ENCODE measurements around the gene SLK.

The SLK gene

GRCh38 chr10:103966671-103967447, at the start of gene SLK:
Gene SLK, plus strand, starts transcription at chr10:103967140. Its CDS starts 606 bp downstream, at chr10:103967746.
- peak; percentile 88 to 90 for DNase-seq

GRCh38 chr10:103917302-103918052, 49.5 kb upstream of the SLK start:
- no peak for DNase-seq

GRCh38 chr10:103918053-103918846, 48.7 kb upstream of the SLK start, which contains the start of gene STN1:
Gene STN1, minus strand, starts transcription at chr10:103918184. Its CDS starts 590 bp downstream, at chr10:103917594.
- peak; percentile 94 to 98 for DNase-seq

GRCh38 chr10:103919648-103920025, 47.3 kb upstream of the SLK start:
- no peak for DNase-seq

- no peak for DNase-seq
Measured at GRCh38 chr10:103921248-103921647, 45.7 kb upstream of the SLK start.

GRCh38 chr10:103921750-103922195, 45.2 kb upstream of the SLK start:
- peak; percentile 47 to 61 for DNase-seq

- DNase-seq, result no peak
Measured at GRCh38 chr10:103922659-103923058, 44.3 kb upstream of the SLK start.

GRCh38 chr10:103923502-103923901, 43.4 kb upstream of the SLK start:
- DNase-seq, result no peak

- no peak for DNase-seq
Measured at GRCh38 chr10:103925591-103925990, 41.3 kb upstream of the SLK start.

- no peak for DNase-seq
Measured at GRCh38 chr10:103926722-103927319, 40.1 kb upstream of the SLK start.

- no peak for DNase-seq
Measured at GRCh38 chr10:103928784-103929183, 38.2 kb upstream of the SLK start.

GRCh38 chr10:103929381-103929921, 37.5 kb upstream of the SLK start:
- no peak for DNase-seq

- DNase-seq, result no peak
Measured at GRCh38 chr10:103930449-103930848, 36.5 kb upstream of the SLK start.

- DNase-seq, result no peak
Measured at GRCh38 chr10:103930881-103931280, 36.1 kb upstream of the SLK start.

- no peak for DNase-seq
Measured at GRCh38 chr10:103931603-103932002, 35.3 kb upstream of the SLK start.

- DNase-seq, result no peak
Measured at GRCh38 chr10:103932271-103932670, 34.7 kb upstream of the SLK start.

GRCh38 chr10:103932971-103933370, 34.0 kb upstream of the SLK start:
- no peak for DNase-seq

- DNase-seq, result no peak
Measured at GRCh38 chr10:103933557-103934121, 33.3 kb upstream of the SLK start.

- DNase-seq, result no peak
Measured at GRCh38 chr10:103934308-103934707, 32.6 kb upstream of the SLK start.

- no peak for DNase-seq
Measured at GRCh38 chr10:103936022-103936421, 30.9 kb upstream of the SLK start.

GRCh38 chr10:103939522-103939921, 27.4 kb upstream of the SLK start:
- DNase-seq, result no peak

GRCh38 chr10:103941801-103942200, 25.1 kb upstream of the SLK start:
- no peak for DNase-seq

Measured in activated T-cell treated with anti-CD3 and anti-CD28 coated beads, Interleukin-2, amount 50 U/mL, for 48 hours (primary cell).